Measurements from ENCODE around the gene IL4R. TPM values are rescaled to one million over a fixed set of nuclear protein-coding genes. Genes with fewer than 3 reads are reported as not detected.

IL4R gene
- total and polyA plus RNA-seq, 5 experiments from 2014 or later = 18.8 to 120 (median 49.4) TPM

DNA sequence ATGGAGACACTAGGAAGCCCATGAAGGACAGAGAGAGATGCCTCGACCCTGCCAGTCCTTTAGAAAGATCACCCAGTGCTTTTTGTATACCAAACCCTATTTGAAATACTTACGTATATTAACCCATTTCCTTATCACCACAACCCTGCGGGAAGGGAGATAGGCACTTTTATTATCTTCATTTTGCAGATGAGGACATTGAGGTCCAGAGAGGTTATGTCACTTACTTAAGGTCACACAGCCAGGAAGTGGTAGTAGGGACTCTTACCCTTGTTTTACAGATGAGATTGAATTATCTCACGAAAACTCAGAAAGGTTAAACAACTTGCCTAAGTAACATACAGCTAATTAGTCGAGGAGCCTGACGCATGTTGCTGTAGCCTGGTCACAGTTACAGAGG, 38.2 kb downstream of the IL4R start:
- POLR2A ChIA-PET = no interaction called here
- H3K27me3 Mint-ChIP-seq = no peaks in the 10 kb centered on the region
- peaks cover 12 to 24% (median 18%) of the 10 kb centered on the region in 4 donors for H3K4me1 Mint-ChIP-seq
- H3K4me3 Mint-ChIP-seq = no peak overlapping the region
- DNase-seq (no peak), ATAC-seq (no peak)
- H3K27ac Mint-ChIP-seq = peak overlapping the region in 8 of 10 donors; percentile 37 to 82 (median 68)
- H3K9me3 Mint-ChIP-seq = no peaks in the 10 kb centered on the region
- peaks cover 5 to 89% (median 55%) of the 10 kb centered on the region in 3 donors for H3K36me3 Mint-ChIP-seq

GRCh38 chr16:27353853-27354252, 40.1 kb downstream of the IL4R start:
- Mint-ChIP-seq H3K27me3 (no peaks in the 10 kb centered on the region), H3K9me3 (no peaks in the 10 kb centered on the region), H3K4me3 (no peak overlapping the region), H3K4me1 (peaks cover 5 to 22% (median 13%) of the 10 kb centered on the region in 4 donors), H3K27ac (peak overlapping the region in 8 of 10 donors; percentile 69 to 90 (median 84)), H3K36me3 (peaks cover 7 to 88% (median 51%) of the 10 kb centered on the region in 3 donors)
- no peak for ATAC-seq
- POLR2A ChIA-PET = interaction anchor here (0.8 kb wide), 1 partner anchor 38 kb away, joined by 3 read pairs; no protein-coding TSS in a partner anchor
- DNase-seq = no peak

DNA sequence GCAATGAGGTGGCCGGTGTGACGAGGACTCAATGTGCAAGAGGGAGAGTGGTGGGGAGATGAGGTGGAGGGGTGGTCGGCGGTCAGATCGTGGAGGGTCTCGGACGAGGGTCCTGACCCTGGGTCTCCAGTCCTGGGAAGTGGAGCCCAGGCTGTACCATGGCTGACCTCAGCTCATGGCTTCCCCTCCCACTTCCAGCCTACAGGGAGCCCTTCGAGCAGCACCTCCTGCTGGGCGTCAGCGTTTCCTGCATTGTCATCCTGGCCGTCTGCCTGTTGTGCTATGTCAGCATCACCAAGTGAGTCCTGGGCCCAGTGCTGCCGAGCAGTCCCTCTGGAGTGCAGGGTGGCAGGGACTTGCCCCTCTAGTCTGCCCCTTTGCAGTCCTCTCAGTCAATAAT, 41.8 kb downstream of the IL4R start:
- peak overlapping the region in 1 of 10 donors; percentile 54 for H3K4me3 Mint-ChIP-seq
- peak overlapping the region in 9 of 10 donors; percentile 15 to 92 (median 76) for H3K27ac Mint-ChIP-seq
- H3K27me3 Mint-ChIP-seq = no peaks in the 10 kb centered on the region
- H3K9me3 Mint-ChIP-seq = no peaks in the 10 kb centered on the region
- POLR2A ChIA-PET = interaction anchor here (0.6 to 2.0 kb wide), 4 partner anchors 12 to 128 kb away, joined by 4 to 6 read pairs (median 5); no protein-coding TSS in a partner anchor
- peaks cover 12 to 83% (median 47%) of the 10 kb centered on the region in 3 donors for H3K36me3 Mint-ChIP-seq
- peak; percentile 58 to 62 for ATAC-seq
- peak in 7 of 10 donors; percentile 20 to 42 (median 27) for DNase-seq
- H3K4me1 Mint-ChIP-seq = peaks cover 5 to 21% (median 13%) of the 10 kb centered on the region in 4 donors

- H3K9me3 Mint-ChIP-seq = no peaks in the 10 kb centered on the region
- ATAC-seq (no peak), DNase-seq (no peak)
- POLR2A ChIA-PET = interaction anchor here (0.6 to 1.7 kb wide), 4 partner anchors 9 to 122 kb away, joined by 3 to 6 read pairs (median 3); no protein-coding TSS in a partner anchor
- H3K27me3 Mint-ChIP-seq = no peaks in the 10 kb centered on the region
- H3K4me1 Mint-ChIP-seq = peaks cover 5 to 21% (median 13%) of the 10 kb centered on the region in 4 donors
- peaks cover 12 to 82% (median 44%) of the 10 kb centered on the region in 3 donors for H3K36me3 Mint-ChIP-seq
- H3K27ac Mint-ChIP-seq = peak overlapping the region in 9 of 10 donors; percentile 6 to 85 (median 56)
- H3K4me3 Mint-ChIP-seq = no peak overlapping the region
Observed at GRCh38 chr16:27356794-27357193, 43.0 kb downstream of the IL4R start.

DNA sequence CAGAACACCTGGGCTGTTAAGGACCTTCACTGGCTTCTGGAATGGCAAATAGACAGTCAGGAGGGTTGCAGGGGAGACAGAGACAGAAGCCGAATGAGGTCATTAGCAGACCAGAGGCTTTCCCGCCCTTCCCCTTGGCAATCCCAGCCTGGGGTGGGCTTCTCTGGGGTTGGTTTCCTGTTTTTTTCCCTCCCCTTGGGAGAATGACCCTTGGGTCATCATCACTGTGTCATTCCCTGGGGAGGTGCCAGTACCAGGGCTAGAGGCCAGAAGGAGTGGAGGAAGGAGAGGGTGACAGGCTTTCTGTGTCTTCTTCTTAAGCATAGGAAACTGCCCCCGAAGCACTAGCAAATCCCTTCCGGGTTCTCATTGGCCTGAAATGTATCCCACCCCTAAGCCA, 45.3 kb downstream of the IL4R start:
- Mint-ChIP-seq H3K36me3 (peaks cover 11 to 82% (median 43%) of the 10 kb centered on the region in 3 donors), H3K27ac (peak overlapping the region in 9 of 10 donors; percentile 25 to 74 (median 51)), H3K4me3 (peak overlapping the region in 1 of 10 donors; percentile 62), H3K27me3 (no peaks in the 10 kb centered on the region), H3K9me3 (no peaks in the 10 kb centered on the region), H3K4me1 (peaks cover 12 to 28% (median 19%) of the 10 kb centered on the region in 4 donors)
- POLR2A ChIA-PET = no interaction called here
- DNase-seq (no peak), ATAC-seq (no peak)

DNA sequence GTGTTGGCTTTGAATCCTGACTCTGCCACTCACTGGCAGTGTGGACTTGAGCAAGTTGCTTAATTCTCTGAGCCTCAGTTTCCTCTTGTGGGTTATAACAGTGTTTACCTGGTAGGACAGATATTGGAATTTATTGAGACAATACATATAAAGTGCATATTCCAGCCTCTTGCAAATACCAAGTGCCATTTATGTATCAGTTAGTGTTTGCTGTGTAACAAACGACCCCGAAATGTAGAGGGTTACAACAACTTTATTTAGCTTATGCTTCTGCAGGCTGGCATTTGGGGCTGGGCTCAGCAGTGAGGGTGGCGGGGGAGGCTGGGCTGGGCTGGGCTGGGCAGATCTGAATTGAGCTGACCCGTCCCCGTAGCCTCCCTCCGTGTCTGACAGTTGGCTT, 45.8 kb downstream of the IL4R start:
- peaks cover 14 to 30% (median 22%) of the 10 kb centered on the region in 4 donors for H3K4me1 Mint-ChIP-seq
- no peaks in the 10 kb centered on the region for H3K9me3 Mint-ChIP-seq
- H3K27me3 Mint-ChIP-seq = no peaks in the 10 kb centered on the region
- POLR2A ChIA-PET = interaction anchor here (0.6 kb wide), 1 partner anchor 30 kb away, joined by 4 read pairs; no protein-coding TSS in a partner anchor
- ATAC-seq = no peak
- no peak for DNase-seq
- peaks cover 7 to 81% (median 38%) of the 10 kb centered on the region in 3 donors for H3K36me3 Mint-ChIP-seq
- H3K4me3 Mint-ChIP-seq = no peak overlapping the region
- peak overlapping the region in 5 of 10 donors; percentile 29 to 73 (median 71) for H3K27ac Mint-ChIP-seq

DNA sequence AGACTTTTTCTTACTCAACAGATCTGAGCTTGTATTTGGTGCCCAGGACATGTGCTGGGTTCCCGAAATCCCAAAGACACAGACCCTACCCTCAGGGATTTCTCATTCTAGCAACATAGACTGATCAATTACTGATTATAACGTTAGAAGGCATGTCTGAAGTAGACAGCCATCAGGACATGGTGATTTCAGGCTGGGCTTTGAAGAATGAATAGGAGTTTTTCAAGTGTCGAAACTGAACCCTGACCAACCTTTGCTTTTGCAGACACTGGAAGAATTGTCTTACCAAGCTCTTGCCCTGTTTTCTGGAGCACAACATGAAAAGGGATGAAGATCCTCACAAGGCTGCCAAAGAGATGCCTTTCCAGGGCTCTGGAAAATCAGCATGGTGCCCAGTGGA, 48.2 kb downstream of the IL4R start:
- peak overlapping the region in 9 of 10 donors; percentile 33 to 95 (median 76) for H3K27ac Mint-ChIP-seq
- DNase-seq (no peak), ATAC-seq (no peak)
- no peaks in the 10 kb centered on the region for H3K27me3 Mint-ChIP-seq
- H3K4me1 Mint-ChIP-seq = peaks cover 14 to 40% (median 35%) of the 10 kb centered on the region in 4 donors
- H3K36me3 Mint-ChIP-seq = peaks cover 7 to 65% (median 31%) of the 10 kb centered on the region in 3 donors
- no peak overlapping the region for H3K4me3 Mint-ChIP-seq
- no peaks in the 10 kb centered on the region for H3K9me3 Mint-ChIP-seq
- POLR2A ChIA-PET = interaction anchor here (0.8 kb wide), 1 partner anchor 40 kb away, joined by 4 read pairs; the partner anchor contains the start of gene IL21R

DNA sequence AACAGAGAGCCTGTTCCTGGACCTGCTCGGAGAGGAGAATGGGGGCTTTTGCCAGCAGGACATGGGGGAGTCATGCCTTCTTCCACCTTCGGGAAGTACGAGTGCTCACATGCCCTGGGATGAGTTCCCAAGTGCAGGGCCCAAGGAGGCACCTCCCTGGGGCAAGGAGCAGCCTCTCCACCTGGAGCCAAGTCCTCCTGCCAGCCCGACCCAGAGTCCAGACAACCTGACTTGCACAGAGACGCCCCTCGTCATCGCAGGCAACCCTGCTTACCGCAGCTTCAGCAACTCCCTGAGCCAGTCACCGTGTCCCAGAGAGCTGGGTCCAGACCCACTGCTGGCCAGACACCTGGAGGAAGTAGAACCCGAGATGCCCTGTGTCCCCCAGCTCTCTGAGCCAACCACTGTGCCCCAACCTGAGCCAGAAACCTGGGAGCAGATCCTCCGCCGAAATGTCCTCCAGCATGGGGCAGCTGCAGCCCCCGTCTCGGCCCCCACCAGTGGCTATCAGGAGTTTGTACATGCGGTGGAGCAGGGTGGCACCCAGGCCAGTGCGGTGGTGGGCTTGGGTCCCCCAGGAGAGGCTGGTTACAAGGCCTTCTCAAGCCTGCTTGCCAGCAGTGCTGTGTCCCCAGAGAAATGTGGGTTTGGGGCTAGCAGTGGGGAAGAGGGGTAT, 48.9 kb downstream of the IL4R start:
- DNase-seq (no peak), ATAC-seq (no peak)
- H3K4me3 Mint-ChIP-seq = no peak overlapping the region
- no peaks in the 10 kb centered on the region for H3K9me3 Mint-ChIP-seq
- POLR2A ChIA-PET = no interaction called here
- H3K27ac Mint-ChIP-seq = peak overlapping the region in 9 of 10 donors; percentile 9 to 95 (median 63)
- H3K4me1 Mint-ChIP-seq = peaks cover 14 to 44% (median 40%) of the 10 kb centered on the region in 4 donors
- H3K36me3 Mint-ChIP-seq = peaks cover 7 to 60% (median 31%) of the 10 kb centered on the region in 3 donors
- H3K27me3 Mint-ChIP-seq = no peaks in the 10 kb centered on the region

DNA sequence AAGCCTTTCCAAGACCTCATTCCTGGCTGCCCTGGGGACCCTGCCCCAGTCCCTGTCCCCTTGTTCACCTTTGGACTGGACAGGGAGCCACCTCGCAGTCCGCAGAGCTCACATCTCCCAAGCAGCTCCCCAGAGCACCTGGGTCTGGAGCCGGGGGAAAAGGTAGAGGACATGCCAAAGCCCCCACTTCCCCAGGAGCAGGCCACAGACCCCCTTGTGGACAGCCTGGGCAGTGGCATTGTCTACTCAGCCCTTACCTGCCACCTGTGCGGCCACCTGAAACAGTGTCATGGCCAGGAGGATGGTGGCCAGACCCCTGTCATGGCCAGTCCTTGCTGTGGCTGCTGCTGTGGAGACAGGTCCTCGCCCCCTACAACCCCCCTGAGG, 49.5 kb downstream of the IL4R start:
- no peaks in the 10 kb centered on the region for H3K27me3 Mint-ChIP-seq
- H3K4me3 Mint-ChIP-seq = no peak overlapping the region
- H3K36me3 Mint-ChIP-seq = peaks cover 7 to 54% (median 31%) of the 10 kb centered on the region in 3 donors
- peak overlapping the region in 8 of 10 donors; percentile 19 to 100 (median 93) for H3K27ac Mint-ChIP-seq
- H3K4me1 Mint-ChIP-seq = peaks cover 16 to 49% (median 45%) of the 10 kb centered on the region in 4 donors
- ATAC-seq (no peak), DNase-seq (no peak)
- POLR2A ChIA-PET = interaction anchor here (1.3 kb wide), 1 partner anchor 159 kb away, joined by 3 read pairs; no protein-coding TSS in a partner anchor
- H3K9me3 Mint-ChIP-seq = no peaks in the 10 kb centered on the region

DNA sequence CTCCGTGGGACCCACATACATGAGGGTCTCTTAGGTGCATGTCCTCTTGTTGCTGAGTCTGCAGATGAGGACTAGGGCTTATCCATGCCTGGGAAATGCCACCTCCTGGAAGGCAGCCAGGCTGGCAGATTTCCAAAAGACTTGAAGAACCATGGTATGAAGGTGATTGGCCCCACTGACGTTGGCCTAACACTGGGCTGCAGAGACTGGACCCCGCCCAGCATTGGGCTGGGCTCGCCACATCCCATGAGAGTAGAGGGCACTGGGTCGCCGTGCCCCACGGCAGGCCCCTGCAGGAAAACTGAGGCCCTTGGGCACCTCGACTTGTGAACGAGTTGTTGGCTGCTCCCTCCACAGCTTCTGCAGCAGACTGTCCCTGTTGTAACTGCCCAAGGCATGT, 50.0 kb downstream of the IL4R start:
- POLR2A ChIA-PET = interaction anchor here (0.9 to 1.3 kb wide), 3 partner anchors 89 to 160 kb away, joined by 3 to 4 read pairs (median 3); no protein-coding TSS in a partner anchor
- peak overlapping the region in 9 of 10 donors; percentile 31 to 100 (median 94) for H3K27ac Mint-ChIP-seq
- DNase-seq (no peak), ATAC-seq (no peak)
- peaks cover 19 to 54% (median 50%) of the 10 kb centered on the region in 4 donors for H3K4me1 Mint-ChIP-seq
- no peaks in the 10 kb centered on the region for H3K9me3 Mint-ChIP-seq
- no peaks in the 10 kb centered on the region for H3K27me3 Mint-ChIP-seq
- peaks cover 5 to 49% (median 27%) of the 10 kb centered on the region in 3 donors for H3K36me3 Mint-ChIP-seq
- H3K4me3 Mint-ChIP-seq = no peak overlapping the region

GRCh38 chr16:27364493-27365141, 50.8 kb downstream of the IL4R start:
- Mint-ChIP-seq H3K4me3 (peak overlapping the region in 1 of 10 donors; percentile 45), H3K27me3 (no peaks in the 10 kb centered on the region), H3K4me1 (peaks cover 19 to 62% (median 52%) of the 10 kb centered on the region in 4 donors), H3K36me3 (peaks cover 0 to 40% (median 20%) of the 10 kb centered on the region in 3 donors), H3K9me3 (no peaks in the 10 kb centered on the region), H3K27ac (peak overlapping the region in 9 of 10 donors; percentile 70 to 100 (median 94))
- POLR2A ChIA-PET = interaction anchor here (0.7 to 4.3 kb wide), 6 partner anchors 9 to 161 kb away, joined by 3 to 156 read pairs (median 4); partner anchors contain the start of gene IL21R
- ATAC-seq (no peak), DNase-seq (no peak)
